ENCODE data around the gene FERMT3. TPM values are rescaled to one million over a fixed set of nuclear protein-coding genes. Genes with fewer than 3 reads are reported as not detected.

FERMT3 gene
- total and polyA plus RNA-seq, 2 of the 13 experiments (the other 11 are each of a cell fraction or from before 2014, with no cell fraction given), result 0.29 TPM; not detected in 1

GRCh38 chr11:64237484-64237951 lies 31.0 kb downstream of the FERMT3 start (continued):
- TF ChIP-seq HNRNPLL (IDR thresholded peaks at IDR 0.05; ENCODE audit: low read depth, low read length, poor library complexity, severe bottlenecking) (peak; percentile 16), NFYB (CRISPR knock-in tag; IDR thresholded peaks at IDR 0.05) (peak; percentile 24; the same call in 1 of the 2 replicates), ZEB1 (IDR thresholded peaks at IDR 0.05; ENCODE audit: insufficient replicate concordance, low read depth) (peak; percentile 93), ZFX (CRISPR knock-in tag; IDR thresholded peaks at IDR 0.05; ENCODE audit: low read depth) (peak; percentile 72), MTA1 (CRISPR knock-in tag; IDR thresholded peaks at IDR 0.05; ENCODE audit: borderline replicate concordance) (peak; percentile 76; the same call in 1 of the 2 replicates), HMGXB4 (CRISPR knock-in tag; IDR thresholded peaks at IDR 0.05; ENCODE audit: borderline replicate concordance in 1 of 2, low read depth in 1 of 2) (peak; percentile 23 to 41; a peak in 1 of 4 replicates), ZNF263 (CRISPR knock-in tag; IDR thresholded peaks at IDR 0.05) (0 out of 2 replicates have a peak, but pooled peaks have one; percentile 38), TRIM22 (IDR thresholded peaks at IDR 0.05) (no peak), PRDM4 (CRISPR knock-in tag; IDR thresholded peaks at IDR 0.05; ENCODE audit: borderline replicate concordance) (no peak), ZSCAN31 (CRISPR knock-in tag; IDR thresholded peaks at IDR 0.05; ENCODE audit: low read depth) (no peak), KAT2B (IDR thresholded peaks at IDR 0.05; ENCODE audit: borderline replicate concordance, low read depth, low read length) (no peak), ARNTL (CRISPR knock-in tag; IDR thresholded peaks at IDR 0.05) (peak; percentile 78), HIC2 (CRISPR knock-in tag; IDR thresholded peaks at IDR 0.05; ENCODE audit: low read depth) (peak; percentile 80; the same call in 1 of the 2 replicates), HOXD1 (CRISPR knock-in tag; IDR thresholded peaks at IDR 0.05) (no peak), SIN3A (IDR thresholded peaks at IDR 0.05; ENCODE audit: borderline replicate concordance, low read depth, low read length) (peak; percentile 88), POGK (CRISPR knock-in tag; conservative IDR thresholded peaks at IDR 0.05) (peak; percentile 38; the same call in 1 of the 2 replicates), ZNF451 (CRISPR knock-in tag; IDR thresholded peaks at IDR 0.05) (0 out of 2 replicates have a peak, but pooled peaks have one; percentile 80), NKX3-1 (CRISPR knock-in tag; IDR thresholded peaks at IDR 0.05) (no peak), ZNF260 (CRISPR knock-in tag; IDR thresholded peaks at IDR 0.05; ENCODE audit: borderline replicate concordance, low read depth) (no peak)
